Measurements from ENCODE around the gene PRICKLE1. TPM values are rescaled to one million over a fixed set of nuclear protein-coding genes. Genes with fewer than 3 reads are reported as not detected.
A peak's percentile ranks its signal among the peaks of the same experiment; 100 is the strongest.

The PRICKLE1 gene
- total RNA-seq (2012; rRNA removed) (20.8 and 21.3 TPM in 2 replicates), polyA plus RNA-seq (2012; rRNA removed) (20.4 and 21.7 TPM in 2 replicates), Bru-seq, nascent RNA (percentile 90 among the genes with signal in this experiment), BruChase-seq, experiment 1, labeled RNA remaining after a 6-hour chase (percentile 85 among the genes with signal in this experiment), BruChase-seq, experiment 2, labeled RNA remaining after a 2-hour chase (percentile 73 among the genes with signal in this experiment)
- polyA plus RNA-seq (2012; cell fraction: cytosol; rRNA removed) = 8.1 and 14.7 TPM in 2 replicates
- polyA plus RNA-seq (2012; cell fraction: nucleus; rRNA removed; ENCODE audit: low replicate concordance) = 28.9 and 30.5 TPM in 2 replicates
- long read RNA-seq, full-length matches to known transcripts = 13 of 19 reads
- long read RNA-seq, partial matches to known transcripts = 2 of 19 reads
- long read RNA-seq, other reads (novel, unspliced or antisense) = 4 of 19 reads

- Histone ChIP-seq H4K91ac (ENCODE audit: insufficient read depth, low read depth, low read length) (peak within 1 kb of the TSS; percentile 63), H3K4me2 (ENCODE audit: low read depth, low read length) (peak within 1 kb of the TSS; percentile 92), H3K36me3 (ENCODE audit: control insufficient read depth, insufficient read depth, low read length) (no peaks in the 10 kb centered on the region), H3K14ac (replicated peaks; ENCODE audit: low read depth, low read length) (peak within 1 kb of the TSS; percentile 83), H3K18ac (ENCODE audit: low read depth, low read length) (peak within 1 kb of the TSS; percentile 54), H3K9me1 (ENCODE audit: insufficient read depth, low read length) (no peaks in the 10 kb centered on the region), H3K4me1 (ENCODE audit: control insufficient read depth, insufficient read depth, low read length) (peaks cover 17% of the 10 kb centered on the region), H3K9me3 (ENCODE audit: control insufficient read depth, insufficient read depth, low read length) (no peaks in the 10 kb centered on the region), H2BK15ac (ENCODE audit: low read depth, low read length) (peak within 1 kb of the TSS; percentile 65; the same call in 1 of the 3 replicates), H2AFZ (replicated peaks; ENCODE audit: low read length, poor library complexity) (peak within 1 kb of the TSS; percentile 95), H3K4me3 (ENCODE audit: insufficient read depth, low read depth, low read length) (peak within 1 kb of the TSS; percentile 89), H3K79me1 (ENCODE audit: low read depth in 1 of 2, low read length in 2 of 2) (peaks cover 13 to 27% of the 10 kb centered on the region in 2 experiments; a peak in 3 of 4 replicates), H2BK20ac (ENCODE audit: low read depth, low read length) (peak within 1 kb of the TSS; percentile 69), H4K8ac (ENCODE audit: low read depth in 2 of 2, low read length in 2 of 2) (peak within 1 kb of the TSS; percentile 38 to 62), H3K56ac (ENCODE audit: extremely low read depth, insufficient read depth, low read length) (peak within 1 kb of the TSS; percentile 54; the same call in 1 of the 2 replicates), H3K27me3 (ENCODE audit: control insufficient read depth, insufficient read depth, low read length) (peaks cover 14% of the 10 kb centered on the region), H4K5ac (ENCODE audit: low read depth, low read length) (peak within 1 kb of the TSS; percentile 84), H3K27ac (ENCODE audit: insufficient read depth, low read length) (peak within 1 kb of the TSS; percentile 58), H2BK120ac (ENCODE audit: low read depth, low read length) (peak within 1 kb of the TSS; percentile 71), H3K4ac (ENCODE audit: low read depth, low read length) (peak within 1 kb of the TSS; percentile 92), H2BK5ac (ENCODE audit: low read depth, low read length, poor library complexity, severe bottlenecking) (peak within 1 kb of the TSS; percentile 77), H2AK9ac (replicated peaks; ENCODE audit: low read depth, low read length, poor library complexity) (peak within 1 kb of the TSS; percentile 78), H2AK5ac (ENCODE audit: low read depth, low read length) (no peak within 1 kb of the TSS; the same call in 1 of the 2 replicates), H4K20me1 (ENCODE audit: insufficient read depth, low read length) (peaks cover 9% of the 10 kb centered on the region; the same call in 1 of the 2 replicates), H3K9ac (ENCODE audit: low read depth, low read length) (peak within 1 kb of the TSS; percentile 69), H3K23ac (ENCODE audit: low read depth, low read length) (peak within 1 kb of the TSS; percentile 79)
- BruUV-seq (replicated peaks) = no TSS peak
- WGBS, 2 experiments (ENCODE audit: extremely low coverage in 2 of 2, insufficient read length in 1 of 2) = 0% methylated on average over 39 of the region's 107 CpGs; no CpG with 5 or more reads in 1 of the 2 experiments
- in situ Hi-C loops (cut with MboI; ENCODE audit: low sequenced_read_pairs) = loop anchor here (10.0 kb wide), 2 partner anchors 695 to 745 kb away; no protein-coding TSS in a partner anchor
- dilution Hi-C loops (cut with HindIII; ENCODE audit: low sequenced_read_pairs, unreplicated experiment) = no loop called here
- intact Hi-C loops (cut with micrococcal nuclease) = loop anchor here (2.0 to 10.0 kb wide), 4 partner anchors 107 to 691 kb away; no protein-coding TSS in a partner anchor
- peak; percentile 60 for DNase-seq
- CTCF ChIA-PET = no interaction called here
- TF ChIP-seq CEBPB (IDR thresholded peaks at IDR 0.05; ENCODE audit: low read depth, low read length) (no peak), BHLHE40 (IDR thresholded peaks at IDR 0.05; ENCODE audit: low read depth, low read length) (no peak), FOS (IDR thresholded peaks at IDR 0.05; ENCODE audit: low read depth, low read length) (no peak), RAD21 (IDR thresholded peaks at IDR 0.05; ENCODE audit: low read length) (no peak; the same call in 1 of the 2 replicates), CHD1 (IDR thresholded peaks at IDR 0.05; ENCODE audit: low read depth, low read length) (no peak), NFE2L2 (IDR thresholded peaks at IDR 0.05; ENCODE audit: low read depth, low read length) (no peak), USF2 (IDR thresholded peaks at IDR 0.05; ENCODE audit: low read depth, low read length) (no peak), MXI1 (IDR thresholded peaks at IDR 0.05; ENCODE audit: borderline replicate concordance, low read depth, low read length) (peak; percentile 60; the same call in 1 of the 2 replicates), RCOR1 (IDR thresholded peaks at IDR 0.05; ENCODE audit: insufficient replicate concordance, low read length) (no peak), SMC3 (IDR thresholded peaks at IDR 0.05; ENCODE audit: low read depth, low read length) (no peak), MAZ (IDR thresholded peaks at IDR 0.05; ENCODE audit: borderline replicate concordance, low read depth, low read length) (peak; percentile 91; the same call in 1 of the 2 replicates)
- peak; percentile 88 for ATAC-seq (ENCODE audit: low read depth)
- POLR2A ChIA-PET (ENCODE audit: unreplicated experiment) = no interaction called here
These were observed at the start of gene PRICKLE1 for GRCh38 chr12:42589465-42590329. PRICKLE1 (minus strand) TSS chr12:42589746; CDS start chr12:42472516, 117,230 bp downstream.
